DND-41 (cell line): Measurements from ENCODE around the gene SWAP70.

Experiments used
- CTCF ChIP-seq: IDR thresholded peaks from 2 replicates; pipeline ENCODE4 v1.5.1; 2012; ENCODE audit warnings: borderline replicate concordance, low read length, moderate library complexity, mild to moderate bottlenecking; ENCODE audit not compliant: poor library complexity, severe bottlenecking; ENCODE audit errors: extremely low read depth
- EZH2 ChIP-seq: IDR thresholded peaks from 3 replicates; pipeline ENCODE4 v1.6.1; 2012; ENCODE audit warnings: borderline replicate concordance, low read depth, mild to moderate bottlenecking, moderate library complexity, low read length, inconsistent platforms; ENCODE audit not compliant: severe bottlenecking

DNA sequence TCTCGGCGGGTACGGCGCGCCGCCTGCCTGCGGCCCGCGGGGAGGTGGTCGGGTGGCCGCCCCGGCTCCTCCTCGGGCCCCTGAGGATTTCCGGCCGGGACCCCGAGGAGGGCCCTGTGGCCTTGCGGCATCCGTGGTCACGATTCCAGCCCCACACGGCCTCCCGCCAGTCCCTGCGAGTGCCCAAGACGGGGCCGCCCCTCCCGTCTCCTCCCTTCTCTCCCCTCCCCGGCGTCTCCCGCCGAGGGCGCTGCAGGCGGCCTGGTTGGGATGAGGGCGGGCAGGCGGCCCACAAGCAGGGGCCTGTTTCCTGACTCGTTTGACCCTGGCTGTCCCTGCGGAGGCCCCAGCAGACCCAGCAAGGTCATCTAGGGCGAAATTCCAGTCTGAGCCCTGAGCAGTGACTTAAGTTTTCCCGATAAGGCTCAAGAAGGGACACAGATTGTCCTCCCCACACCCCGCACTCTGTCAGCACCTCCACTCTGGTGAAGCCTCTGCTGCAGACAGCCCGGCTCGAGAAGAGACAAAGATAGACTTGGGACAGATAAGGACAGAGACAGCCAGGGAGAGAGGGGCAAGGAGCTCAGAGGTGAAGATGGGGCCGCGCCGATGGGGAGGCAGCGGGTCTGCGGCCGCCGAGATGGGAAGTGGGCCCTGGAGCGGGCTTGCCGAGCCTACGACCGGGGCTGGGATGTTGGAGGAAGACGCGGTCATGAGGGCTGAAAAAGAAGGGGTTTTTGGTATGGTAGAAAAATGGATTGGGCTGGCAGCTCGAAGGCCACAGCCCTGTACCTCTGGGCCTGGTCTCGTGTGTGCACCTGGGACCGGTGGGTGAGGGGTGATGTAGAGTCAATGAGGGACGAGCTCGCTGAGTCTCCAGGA, 95.0 kb downstream of the SWAP70 start:
- no peak for TF ChIP-seq CTCF
- no peak for TF ChIP-seq EZH2
